Type B pancreatic cell (in vitro differentiated cells): ENCODE measurements around the gene COQ7. TPM values are rescaled to one million over a fixed set of nuclear protein-coding genes. Genes with fewer than 3 reads are reported as not detected.

ENCODE experiments used
- DNase-seq: peaks from one replicate; pipeline ENCODE4 v3.0.0; 2021; ENCODE audit warnings: mixed read lengths; ENCODE audit not compliant: unreplicated experiment; ENCODE audit errors: extremely low spot score
- H3K27ac Mint-ChIP-seq: 2 replicates; pipeline ENCODE4 v1.8.0; 2021; ENCODE audit warnings: mild to moderate bottlenecking, mixed read lengths
- H3K27me3 Mint-ChIP-seq: 2 replicates; pipeline ENCODE4 v1.8.0; 2021; ENCODE audit warnings: mixed read lengths
- H3K36me3 Mint-ChIP-seq: 2 replicates; pipeline ENCODE4 v1.8.0; 2021; ENCODE audit warnings: mixed read lengths
- H3K4me1 Mint-ChIP-seq: one replicate; pipeline ENCODE4 v1.8.0; 2021; ENCODE audit warnings: mixed read lengths; ENCODE audit not compliant: unreplicated experiment
- H3K4me3 Mint-ChIP-seq: 2 replicates; pipeline ENCODE4 v1.8.0; 2021; ENCODE audit warnings: mild to moderate bottlenecking, mixed read lengths
- H3K9me3 Mint-ChIP-seq: 2 replicates; pipeline ENCODE4 v1.8.0; 2021; ENCODE audit warnings: mixed read lengths
- total RNA-seq: library from RNA; stranded (reverse); gene quantifications from 2 replicates; pipeline ENCODE4 v1.2.1, GENCODE V29; 2021; ENCODE audit warnings: low replicate concordance
- TF ChIP-seq, protein P1 (sequence below): fragments of 200-600 bp; sonication (generic); conservative IDR thresholded peaks from 2 replicates; pipeline ENCODE4 v1.5.0; 2021; ENCODE audit warnings: antibody characterized with exemption, mild to moderate bottlenecking

COQ7 gene
- total RNA-seq, 1 donor from 2014 or later = 21.7 TPM

DNA sequence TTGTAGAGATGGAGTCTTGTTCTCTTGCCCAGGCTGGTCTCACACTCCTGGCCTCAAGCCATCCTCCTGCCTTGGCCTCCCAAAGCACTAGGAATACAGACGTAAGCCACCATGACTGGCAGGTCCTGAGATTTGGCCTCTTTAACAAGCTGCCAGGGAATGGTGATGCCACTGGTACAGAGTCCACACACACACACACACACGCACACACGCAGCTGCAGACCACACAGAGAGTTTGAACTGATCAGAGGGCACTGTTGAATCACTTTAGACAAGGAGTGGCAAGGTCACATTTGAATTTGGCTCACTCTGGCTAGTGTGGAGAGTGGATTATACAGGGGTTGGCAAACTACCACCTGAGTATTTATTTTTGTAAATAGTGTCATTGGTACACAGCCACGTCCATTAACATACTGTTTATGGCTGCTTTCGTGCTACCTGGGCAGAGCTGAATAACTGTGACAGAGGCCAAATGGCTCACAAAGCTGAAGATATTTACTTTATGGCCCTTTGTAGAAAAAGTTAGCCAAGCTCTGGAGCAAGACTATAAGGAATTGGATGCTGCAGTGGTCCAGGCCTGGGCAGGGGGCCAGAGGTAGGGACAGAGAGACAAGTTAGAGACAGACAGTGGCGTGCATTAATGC lies 56.2 kb downstream of the COQ7 start:
- Mint-ChIP-seq H3K4me1 (peaks cover 11% of the 10 kb centered on the region), H3K4me3 (no peak overlapping the region), H3K9me3 (no peaks in the 10 kb centered on the region), H3K36me3 (peaks cover 4% of the 10 kb centered on the region), H3K27ac (no peak overlapping the region), H3K27me3 (no peaks in the 10 kb centered on the region)
- DNase-seq = no peak
- TF ChIP-seq, protein P1, sequence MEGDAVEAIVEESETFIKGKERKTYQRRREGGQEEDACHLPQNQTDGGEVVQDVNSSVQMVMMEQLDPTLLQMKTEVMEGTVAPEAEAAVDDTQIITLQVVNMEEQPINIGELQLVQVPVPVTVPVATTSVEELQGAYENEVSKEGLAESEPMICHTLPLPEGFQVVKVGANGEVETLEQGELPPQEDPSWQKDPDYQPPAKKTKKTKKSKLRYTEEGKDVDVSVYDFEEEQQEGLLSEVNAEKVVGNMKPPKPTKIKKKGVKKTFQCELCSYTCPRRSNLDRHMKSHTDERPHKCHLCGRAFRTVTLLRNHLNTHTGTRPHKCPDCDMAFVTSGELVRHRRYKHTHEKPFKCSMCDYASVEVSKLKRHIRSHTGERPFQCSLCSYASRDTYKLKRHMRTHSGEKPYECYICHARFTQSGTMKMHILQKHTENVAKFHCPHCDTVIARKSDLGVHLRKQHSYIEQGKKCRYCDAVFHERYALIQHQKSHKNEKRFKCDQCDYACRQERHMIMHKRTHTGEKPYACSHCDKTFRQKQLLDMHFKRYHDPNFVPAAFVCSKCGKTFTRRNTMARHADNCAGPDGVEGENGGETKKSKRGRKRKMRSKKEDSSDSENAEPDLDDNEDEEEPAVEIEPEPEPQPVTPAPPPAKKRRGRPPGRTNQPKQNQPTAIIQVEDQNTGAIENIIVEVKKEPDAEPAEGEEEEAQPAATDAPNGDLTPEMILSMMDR = no peak

DNA sequence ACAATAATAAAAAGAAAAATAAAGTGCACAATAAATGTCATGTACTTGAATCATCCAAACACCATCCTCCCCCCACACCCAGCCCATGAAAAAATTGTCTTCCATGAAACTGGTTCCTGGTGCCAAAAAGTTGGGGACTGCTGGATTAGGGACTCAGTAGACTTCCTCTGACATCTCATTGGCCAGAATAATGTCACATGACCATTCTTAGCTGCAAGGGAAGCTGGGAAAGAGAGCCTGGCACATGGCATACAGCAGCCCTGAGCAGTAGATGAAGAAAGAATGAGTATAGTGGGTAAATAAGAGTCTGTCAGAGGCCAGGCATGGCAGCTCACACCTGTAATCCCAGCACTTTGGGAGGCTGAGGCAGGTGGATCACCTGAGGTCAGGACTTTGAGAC lies 58.9 kb downstream of the COQ7 start:
- DNase-seq = no peak

DNA sequence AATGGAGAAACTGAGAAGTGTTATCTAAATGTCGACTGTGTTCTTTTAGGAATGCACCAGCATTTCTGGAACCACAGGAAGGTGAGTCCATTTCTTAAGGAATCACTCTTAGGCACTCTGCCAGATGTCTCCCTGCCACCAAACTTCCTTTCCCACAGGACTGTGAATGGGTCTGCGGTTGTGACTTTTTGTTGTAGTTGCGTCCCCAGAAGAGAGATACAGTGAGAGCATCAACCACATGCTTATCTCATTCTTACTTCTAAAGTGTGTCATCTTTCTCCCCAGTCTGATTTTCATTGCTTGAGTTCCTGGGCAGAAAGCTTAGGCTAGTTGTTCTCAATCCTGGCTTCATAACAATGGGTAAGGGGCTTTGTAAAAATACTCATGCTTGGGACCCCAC lies 59.8 kb downstream of the COQ7 start:
- TF ChIP-seq, protein P1 = no peak
- H3K27ac Mint-ChIP-seq = no peak overlapping the region
- H3K4me1 Mint-ChIP-seq = peaks cover 19% of the 10 kb centered on the region
- H3K27me3 Mint-ChIP-seq = no peaks in the 10 kb centered on the region
- H3K4me3 Mint-ChIP-seq = no peak overlapping the region
- DNase-seq = no peak
- no peaks in the 10 kb centered on the region for H3K36me3 Mint-ChIP-seq
- H3K9me3 Mint-ChIP-seq = no peaks in the 10 kb centered on the region

More for the DNA sequence above, 58.9 kb downstream of the COQ7 start:
- Mint-ChIP-seq H3K27me3 (no peaks in the 10 kb centered on the region), H3K27ac (no peak overlapping the region), H3K36me3 (no peaks in the 10 kb centered on the region), H3K9me3 (no peaks in the 10 kb centered on the region), H3K4me3 (no peak overlapping the region), H3K4me1 (peaks cover 23% of the 10 kb centered on the region)
- TF ChIP-seq, protein P1 = no peak

DNA sequence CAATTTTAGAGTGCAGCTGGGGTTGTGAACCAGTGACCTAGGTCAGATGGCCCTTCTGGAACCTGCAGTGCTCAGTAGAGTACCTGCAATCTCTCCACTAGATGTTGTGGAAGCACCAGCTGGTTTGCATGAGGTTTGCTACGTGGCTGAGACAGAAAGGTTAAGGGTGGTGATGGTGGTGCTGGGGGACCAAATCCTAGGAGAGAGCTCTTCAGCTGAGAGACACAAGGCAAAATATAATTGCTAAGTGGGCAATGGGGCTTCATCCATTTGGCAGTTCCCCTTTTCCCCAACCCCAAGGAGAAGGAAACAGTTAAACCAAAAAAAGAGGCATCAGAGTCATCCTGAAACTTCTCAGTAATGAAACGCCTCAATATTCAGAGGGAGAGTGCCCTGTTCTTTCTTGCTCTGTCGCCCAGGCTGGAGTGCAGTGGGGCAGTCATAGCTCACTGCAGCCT lies 60.3 kb downstream of the COQ7 start:
- TF ChIP-seq, protein P1 = no peak
- no peaks in the 10 kb centered on the region for H3K36me3 Mint-ChIP-seq
- no peak overlapping the region for H3K27ac Mint-ChIP-seq
- no peaks in the 10 kb centered on the region for H3K27me3 Mint-ChIP-seq
- H3K4me1 Mint-ChIP-seq = peaks cover 19% of the 10 kb centered on the region
- no peak for DNase-seq
- H3K4me3 Mint-ChIP-seq = no peak overlapping the region
- H3K9me3 Mint-ChIP-seq = no peaks in the 10 kb centered on the region

DNA sequence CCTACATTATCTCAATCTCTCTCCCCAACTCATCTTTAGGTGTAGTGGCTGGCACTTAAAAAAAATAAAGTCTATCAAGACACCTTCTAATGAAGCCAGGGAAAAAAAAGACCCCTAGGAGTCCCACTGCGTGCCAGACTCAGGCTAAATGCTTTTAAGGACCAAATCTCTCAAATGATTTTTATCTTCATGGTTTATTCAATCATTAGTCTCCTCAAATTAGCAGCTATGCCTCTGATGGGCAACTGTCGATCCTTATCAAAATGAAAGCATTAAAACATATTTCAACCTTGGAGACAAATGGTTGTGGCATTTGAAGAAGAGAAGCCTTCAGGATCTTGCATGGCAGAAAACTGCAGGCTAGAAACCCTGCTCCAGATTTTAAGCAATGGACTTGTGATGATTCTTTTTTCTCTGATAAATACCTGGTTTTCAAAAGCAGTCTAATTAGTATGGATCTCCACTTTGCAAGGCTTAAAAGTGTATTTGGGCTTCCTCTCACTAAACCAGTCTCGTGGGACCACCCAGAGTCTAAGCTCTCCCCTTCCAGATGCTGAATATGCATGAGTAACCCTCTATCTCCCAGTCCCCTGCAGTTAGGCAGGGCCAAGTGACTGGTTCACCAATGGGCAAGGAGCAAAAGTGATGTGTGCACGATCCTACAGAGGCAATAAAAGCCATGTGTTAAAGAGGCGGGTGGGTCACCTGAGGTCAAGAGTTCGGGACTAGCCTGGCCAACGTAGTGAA lies 61.2 kb downstream of the COQ7 start:
- H3K36me3 Mint-ChIP-seq = no peaks in the 10 kb centered on the region
- H3K9me3 Mint-ChIP-seq = no peaks in the 10 kb centered on the region
- H3K27ac Mint-ChIP-seq = peak overlapping the region; percentile 4
- DNase-seq = no peak
- no peak overlapping the region for H3K4me3 Mint-ChIP-seq
- TF ChIP-seq, protein P1 = no peak
- no peaks in the 10 kb centered on the region for H3K27me3 Mint-ChIP-seq
- peaks cover 19% of the 10 kb centered on the region for H3K4me1 Mint-ChIP-seq

Other genes with a start within 250 kb of the COQ7 start
- 77.0 and 80.5 TPM in 2 replicates for gene SMG1, start 141.2 kb upstream of the COQ7 start, total RNA-seq
- 1.4 and 2.6 TPM in 2 replicates for gene TMC7, start 83.7 kb upstream of the COQ7 start, total RNA-seq
- gene ITPRIPL2, start 46.4 kb downstream of the COQ7 start, total RNA-seq = 29.5 and 39.2 TPM in 2 replicates
- gene SYT17, start 100.6 kb downstream of the COQ7 start, total RNA-seq = 10.7 and 24.8 TPM in 2 replicates
- not detected in 2 replicates for gene CLEC19A, start 218.1 kb downstream of the COQ7 start, total RNA-seq